PC-3 (cell line): ENCODE results near the gene IL21R. TPM values are rescaled to one million over a fixed set of nuclear protein-coding genes. Genes with fewer than 3 reads are reported as not detected.

ENCODE experiments used
- ATAC-seq: fragments of 200-7000 bp; cut with Tn5 transposase; 2 replicates; pipeline ENCODE4 v1.9.1; 2020; ENCODE audit warnings: mild to moderate bottlenecking, moderate library complexity
- BruUV-seq: library from RNA; stranded (reverse); fragments of 400-500 nt; replicated peaks from 2 replicates; lab custom pipeline; 2021; lab: Mats Ljungman, UMichigan
- CTCF ChIA-PET: fragments of 300-600 bp; sonication (Branson Sonifier 250); formaldehyde crosslinking; loops from one replicate; lab custom pipeline; 2022; ENCODE audit warnings: antibody characterized with exemption; lab: Charles Lee
- POLR2A ChIA-PET: fragments of 300-600 bp; sonication (Branson Sonifier 250); formaldehyde crosslinking; loops from one replicate; lab custom pipeline; 2022; ENCODE audit warnings: antibody characterized with exemption; ENCODE audit not compliant: unreplicated experiment; lab: Charles Lee
- DNase-seq: peaks from one replicate; pipeline ENCODE4 v3.0.0-alpha.2; 2015
- H2AFZ ChIP-seq: fragments of 300-600 bp; sonication (generic); 2 replicates; pipeline ENCODE4 v1.6.0; 2016; ENCODE audit warnings: antibody characterized with exemption, low read length
- H3F3A ChIP-seq: fragments of 300-600 bp; sonication (generic); one replicate; pipeline ENCODE4 v1.6.0; 2017; ENCODE audit warnings: antibody characterized with exemption, low read length, control low read depth, mild to moderate bottlenecking; ENCODE audit not compliant: unreplicated experiment
- H3K27ac ChIP-seq: fragments of 300-600 bp; sonication (generic); 2 replicates; pipeline ENCODE4 v1.5.1; 2016; ENCODE audit warnings: mild to moderate bottlenecking, low read length
- H3K27me3 ChIP-seq: fragments of 300-600 bp; sonication (generic); 2 replicates; pipeline ENCODE4 v1.6.1; 2016; ENCODE audit warnings: low read length, mixed read lengths
- H3K36me3 ChIP-seq: fragments of 300-600 bp; sonication (generic); 2 replicates; pipeline ENCODE4 v1.6.1; 2016; ENCODE audit warnings: low read depth, mixed run types, low read length, mixed read lengths
- H3K4me1 ChIP-seq: fragments of 300-600 bp; sonication (generic); 2 replicates; pipeline ENCODE4 v1.5.1; 2016; ENCODE audit warnings: low read length; ENCODE audit not compliant: insufficient read depth
- H3K4me2 ChIP-seq: fragments of 300-600 bp; sonication (generic); 2 replicates; pipeline ENCODE4 v1.6.0; 2016; ENCODE audit warnings: low read length
- H3K4me3 ChIP-seq: fragments of 300-600 bp; sonication (generic); 2 replicates; pipeline ENCODE4 v1.5.1; 2016; ENCODE audit warnings: mild to moderate bottlenecking, low read length, mixed read lengths
- H3K79me2 ChIP-seq: fragments of 300-600 bp; sonication (generic); 2 replicates; pipeline ENCODE4 v1.6.1; 2017; ENCODE audit warnings: low read length, mixed read lengths
- H3K9ac ChIP-seq: fragments of 300-600 bp; sonication (generic); 2 replicates; pipeline ENCODE4 v1.6.0; 2016; ENCODE audit warnings: mild to moderate bottlenecking, low read length
- H3K9me2 ChIP-seq: fragments of 300-600 bp; sonication (generic); replicated peaks from 2 replicates; pipeline ENCODE4 v1.6.1; 2016; ENCODE audit warnings: mixed run types, low read length, mixed read lengths
- H3K9me3 ChIP-seq: fragments of 300-600 bp; sonication (generic); 2 replicates; pipeline ENCODE4 v1.6.1; 2016; ENCODE audit warnings: low read length, mixed read lengths
- H4K20me1 ChIP-seq: fragments of 300-600 bp; sonication (generic); 2 replicates; pipeline ENCODE4 v1.6.1; 2016; ENCODE audit warnings: low read length, mixed read lengths
- CTCF ChIP-seq: fragments of 300-600 bp; sonication (generic); conservative IDR thresholded peaks from 2 replicates; pipeline ENCODE4 v1.5.1; 2017; ENCODE audit warnings: antibody characterized with exemption, low read depth, mild to moderate bottlenecking, low read length
- EZH2 ChIP-seq: fragments of 300-600 bp; sonication (generic); IDR thresholded peaks from one replicate; pipeline ENCODE4 v1.6.1; 2017; ENCODE audit warnings: antibody characterized with exemption, mild to moderate bottlenecking, low read length; ENCODE audit not compliant: unreplicated experiment
- EZH2phosphoT487 ChIP-seq: fragments of 300-600 bp; sonication (generic); IDR thresholded peaks from 2 replicates; pipeline ENCODE4 v1.6.1; 2018; ENCODE audit warnings: mild to moderate bottlenecking, antibody characterized with exemption, low read length, borderline replicate concordance
- intact Hi-C: fragments of 100-400 bp; cut with micrococcal nuclease; formaldehyde crosslinking; loops from 2 replicates; pipeline ENCODE4 v1.9.0; 2023
- total RNA-seq: library from RNA; depleted of rRNA; stranded (reverse); fragments of >200 nt; gene quantifications from 2 replicates; pipeline ENCODE4 v1.2.3, GENCODE V29; 2014

IL21R gene
- total RNA-seq, 1 experiment from 2014 or later: 0.55 TPM

DNA sequence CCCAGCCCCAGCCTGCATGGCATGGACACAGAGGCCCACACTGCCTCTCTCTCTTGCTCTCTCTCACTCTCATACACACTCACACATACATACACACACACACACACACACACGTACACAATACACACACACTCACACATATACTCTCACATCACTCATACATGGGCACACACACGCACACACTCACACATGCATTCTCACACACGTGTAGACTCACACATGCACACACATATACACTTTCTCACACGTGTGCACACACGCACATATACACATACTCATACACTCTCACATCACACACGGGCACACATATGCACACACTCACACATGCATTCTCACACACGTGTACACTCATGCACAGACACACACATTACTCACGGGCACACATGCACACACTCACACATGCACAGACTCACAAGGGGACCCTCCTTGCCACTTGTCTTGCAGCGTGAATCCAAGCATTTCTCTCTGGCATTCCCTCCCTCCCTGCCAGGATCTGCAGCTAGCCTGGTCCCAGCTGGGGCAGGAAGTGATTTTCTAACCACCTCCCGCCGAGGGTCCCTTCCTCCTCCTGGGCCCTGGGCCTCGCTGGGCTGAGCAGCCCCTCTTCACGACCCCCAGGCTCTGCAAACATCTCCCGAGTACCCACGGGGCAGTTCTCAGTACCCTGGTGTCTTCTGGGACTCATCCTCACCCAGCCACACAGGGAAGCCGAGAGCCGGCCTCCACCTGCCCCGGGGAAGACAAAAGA is 37.5 kb downstream of the IL21R start:
- CTCF ChIA-PET: interaction anchor here (0.6 kb wide), 1 partner anchor 416 kb away, joined by 6 read pairs; no protein-coding TSS in a partner anchor
- no peak overlapping the region for H3K9ac ChIP-seq
- DNase-seq (no peak), ATAC-seq (no peak)
- no peaks in the 10 kb centered on the region for H3K79me2 ChIP-seq
- H3K4me2 ChIP-seq: no peak overlapping the region
- H3K4me3 ChIP-seq: no peak overlapping the region
- no peak overlapping the region for H2AFZ ChIP-seq
- POLR2A ChIA-PET: no interaction called here
- H3K4me1 ChIP-seq: no peaks in the 10 kb centered on the region
- no peaks in the 10 kb centered on the region for H3K36me3 ChIP-seq
- TF ChIP-seq EZH2phosphoT487: no peak
- no peak for TF ChIP-seq CTCF
- no peak for TF ChIP-seq EZH2
- H3K27ac ChIP-seq: no peak overlapping the region
- H3K9me2 ChIP-seq: no peaks in the 10 kb centered on the region
- no peaks in the 10 kb centered on the region for H3K9me3 ChIP-seq
- no peaks in the 10 kb centered on the region for H3F3A ChIP-seq
- BruUV-seq: no TSS peak
- no peaks in the 10 kb centered on the region for H3K27me3 ChIP-seq
- intact Hi-C loops: no loop called here
- H4K20me1 ChIP-seq: no peaks in the 10 kb centered on the region

- no peak overlapping the region for H3K9ac ChIP-seq
- no peak for TF ChIP-seq EZH2
- TF ChIP-seq CTCF: no peak
- TF ChIP-seq EZH2phosphoT487: no peak
- no peaks in the 10 kb centered on the region for H3K9me2 ChIP-seq
- no peaks in the 10 kb centered on the region for H3F3A ChIP-seq
- no peak overlapping the region for H3K4me2 ChIP-seq
- no peak overlapping the region for H3K4me3 ChIP-seq
- H3K36me3 ChIP-seq: no peaks in the 10 kb centered on the region
- H3K4me1 ChIP-seq: no peaks in the 10 kb centered on the region
- H3K27me3 ChIP-seq: no peaks in the 10 kb centered on the region
- H3K27ac ChIP-seq: no peak overlapping the region
- ATAC-seq (no peak), DNase-seq (no peak)
- H3K9me3 ChIP-seq: no peaks in the 10 kb centered on the region
- no TSS peak for BruUV-seq
- intact Hi-C loops: no loop called here
- no peaks in the 10 kb centered on the region for H3K79me2 ChIP-seq
- ChIA-PET CTCF (no interaction called here), POLR2A (no interaction called here)
- H4K20me1 ChIP-seq: no peaks in the 10 kb centered on the region
- no peak overlapping the region for H2AFZ ChIP-seq
Observed at GRCh38 chr16:27441276-27441675, 39.3 kb downstream of the IL21R start.

- Histone ChIP-seq H2AFZ (no peak overlapping the region), H3K9me2 (no peaks in the 10 kb centered on the region), H3K4me2 (no peak overlapping the region), H3K27me3 (no peaks in the 10 kb centered on the region), H3K9me3 (no peaks in the 10 kb centered on the region), H3K4me3 (no peak overlapping the region), H3K27ac (no peak overlapping the region), H3K9ac (no peak overlapping the region), H3K36me3 (no peaks in the 10 kb centered on the region), H3F3A (no peaks in the 10 kb centered on the region), H3K4me1 (no peaks in the 10 kb centered on the region), H4K20me1 (no peaks in the 10 kb centered on the region), H3K79me2 (no peaks in the 10 kb centered on the region)
- ChIA-PET CTCF (no interaction called here), POLR2A (no interaction called here)
- TF ChIP-seq EZH2 (no peak), EZH2phosphoT487 (no peak), CTCF (no peak)
- intact Hi-C loops: no loop called here
- BruUV-seq: no TSS peak
- DNase-seq: no peak
- no peak for ATAC-seq
Observed at GRCh38 chr16:27441998-27442397, 40.0 kb downstream of the IL21R start.
